KG1 (cell line): ENCODE results near the gene CLRN1.

ENCODE experiments used
- DNase-seq: peaks from one replicate; lab custom pipeline; 2025; lab: John Stamatoyannopoulos, UW

The CLRN1 gene

DNA sequence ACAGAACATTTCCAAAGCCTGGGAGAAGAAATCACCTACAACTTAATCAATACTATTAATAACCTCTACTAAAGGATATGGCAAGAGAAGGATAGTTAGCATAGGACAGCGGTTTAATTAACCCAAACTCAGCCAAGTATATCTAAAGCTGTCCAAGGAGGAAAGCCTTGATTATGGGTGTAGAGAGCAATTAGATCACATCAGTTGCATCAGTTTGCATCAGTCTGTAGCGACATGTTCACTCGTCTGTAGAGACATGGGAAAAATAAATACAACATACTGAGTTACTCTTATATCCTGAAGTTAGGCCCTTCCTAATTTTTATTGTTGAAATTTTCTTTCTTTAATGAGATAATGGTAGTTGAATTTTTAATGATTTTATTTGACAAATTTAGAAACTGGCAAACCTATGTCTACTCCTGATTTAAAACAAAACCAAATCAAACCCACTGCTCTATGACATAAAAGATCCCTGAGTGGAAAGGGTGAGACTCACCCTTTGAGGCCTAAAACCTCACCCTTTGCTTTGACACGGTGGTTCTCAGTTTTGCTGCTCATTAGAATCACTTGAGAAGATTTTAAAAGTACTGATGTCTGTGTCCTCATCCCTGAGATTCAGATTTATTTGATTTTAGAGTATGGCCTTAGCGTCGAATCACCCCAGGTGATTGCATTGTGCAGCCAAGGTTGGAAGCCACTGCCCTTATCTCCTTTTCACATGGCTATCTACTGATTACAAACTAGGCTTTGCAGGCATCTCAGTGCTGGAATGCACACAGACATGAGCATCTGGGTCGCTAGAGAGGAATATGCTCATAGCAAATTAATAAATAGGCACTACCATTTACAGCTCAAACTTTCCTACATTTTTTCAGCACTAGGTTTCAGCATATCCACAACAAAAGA lies 2.8 kb upstream of the CLRN1 start:
- no peak for DNase-seq

GRCh38 chr3:150970665-150971324 lies 1.7 kb downstream of the CLRN1 start:
- no peak for DNase-seq

- DNase-seq = no peak
Measured at GRCh38 chr3:150968341-150969035, 4.0 kb downstream of the CLRN1 start.

- no peak for DNase-seq
Measured at GRCh38 chr3:150965436-150965835, 7.1 kb downstream of the CLRN1 start.

DNA sequence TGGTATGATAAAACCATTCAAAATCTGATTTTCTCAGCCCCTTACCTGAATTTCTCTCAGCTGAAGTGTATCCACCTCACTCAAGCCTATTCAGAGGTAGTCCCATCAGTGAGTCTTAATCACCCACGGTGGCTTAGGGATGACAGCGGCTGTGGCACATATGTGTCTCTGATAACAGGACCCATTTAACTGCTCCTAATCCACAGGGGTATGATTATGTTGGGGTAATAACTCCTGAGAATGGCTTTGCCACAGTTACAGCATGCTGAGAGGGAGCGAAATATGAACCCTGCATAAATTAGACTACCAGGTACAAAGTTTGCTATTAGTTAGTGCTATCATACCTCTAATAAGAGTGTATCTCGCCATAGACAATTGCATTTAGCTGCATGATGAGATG lies 10.6 kb downstream of the CLRN1 start:
- no peak for DNase-seq

- no peak for DNase-seq
Measured at GRCh38 chr3:150960708-150961684, 11.5 kb downstream of the CLRN1 start.

- DNase-seq = no peak
Measured at GRCh38 chr3:150958683-150959082, 13.8 kb downstream of the CLRN1 start.

DNA sequence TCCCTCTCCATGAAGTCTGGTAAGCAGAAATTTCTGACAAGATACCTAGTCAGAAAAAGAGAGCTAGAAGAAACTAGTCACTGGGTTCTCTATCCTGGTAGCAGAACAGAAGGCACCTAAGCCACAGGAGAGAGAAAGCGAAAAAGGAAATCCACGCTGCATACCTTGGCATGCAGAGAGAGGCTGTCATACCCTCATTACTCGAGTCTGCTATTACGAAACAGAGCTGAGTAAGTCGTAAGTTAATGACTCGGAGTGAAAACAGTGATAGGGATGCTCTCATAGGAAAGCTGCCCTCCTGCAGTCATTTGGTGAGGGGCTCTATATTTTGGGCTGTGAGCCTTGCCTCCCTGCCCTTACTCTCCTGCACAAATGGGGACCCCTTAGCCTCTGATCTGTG lies 16.2 kb downstream of the CLRN1 start:
- DNase-seq = no peak

GRCh38 chr3:150951923-150952322 lies 20.6 kb downstream of the CLRN1 start:
- no peak for DNase-seq

GRCh38 chr3:150945226-150946032 lies 27.1 kb downstream of the CLRN1 start:
- no peak for DNase-seq

DNA sequence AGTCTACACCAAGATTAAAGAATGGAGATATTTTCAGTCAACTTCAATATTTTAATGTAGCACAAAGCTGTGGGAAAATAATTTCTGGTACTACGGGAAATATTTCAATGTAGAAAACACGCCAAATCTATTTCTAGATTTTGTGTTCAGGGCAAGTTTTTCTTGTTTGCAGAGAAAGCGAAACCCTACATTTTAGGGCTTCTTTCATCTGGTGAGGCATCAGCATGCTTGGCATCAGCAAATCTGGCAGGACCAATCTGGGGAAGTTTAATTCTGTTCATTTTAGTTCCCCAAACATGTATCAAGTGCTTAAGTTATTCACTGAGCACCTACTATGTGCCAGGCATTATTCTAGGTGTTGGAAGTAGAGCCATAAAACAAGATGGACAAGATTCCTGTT lies 30.3 kb downstream of the CLRN1 start:
- DNase-seq = no peak

DNA sequence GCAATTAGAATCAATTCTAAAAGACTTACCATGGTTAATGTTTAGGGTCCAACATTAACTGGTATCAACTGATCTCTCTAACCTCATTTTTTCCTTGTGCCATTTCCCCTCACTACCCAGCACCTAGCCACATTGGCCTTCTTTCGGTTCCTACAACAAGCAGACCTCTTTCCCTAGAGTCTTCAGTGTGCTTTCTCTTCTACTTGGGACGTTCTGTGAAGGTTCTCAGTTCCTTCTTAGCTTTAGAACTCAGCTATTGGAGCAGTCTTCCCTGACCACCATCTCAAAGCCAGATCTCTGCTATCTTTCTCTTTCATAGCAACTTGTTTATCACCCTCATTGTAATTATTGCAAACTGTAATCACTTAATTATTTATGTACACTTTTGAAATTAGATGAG lies 35.8 kb downstream of the CLRN1 start:
- no peak for DNase-seq

DNA sequence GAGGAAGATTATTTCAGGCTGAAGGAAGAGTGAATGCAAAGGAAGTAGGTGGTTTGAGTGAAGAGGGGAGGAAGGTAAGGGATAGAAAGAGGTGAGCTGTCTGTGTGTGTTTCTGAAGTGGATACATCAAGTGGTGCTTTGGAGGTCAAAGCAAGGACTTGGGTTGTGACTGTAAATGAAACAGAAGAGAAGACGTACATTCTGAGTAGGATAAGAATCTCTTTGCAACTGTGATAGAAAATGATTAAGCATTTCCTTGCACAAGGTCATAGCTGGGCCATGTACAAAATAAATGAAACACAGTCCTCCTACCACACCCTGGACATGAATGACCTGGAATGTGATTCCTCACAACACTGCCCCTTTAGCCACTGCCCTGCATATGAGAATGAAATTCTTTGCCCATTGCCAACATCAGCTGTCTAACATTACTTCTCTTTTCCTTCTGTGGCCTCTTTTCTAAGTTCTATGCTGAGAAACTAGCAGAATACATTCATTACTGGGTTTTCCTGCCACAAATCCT lies 39.0 kb downstream of the CLRN1 start:
- no peak for DNase-seq

DNA sequence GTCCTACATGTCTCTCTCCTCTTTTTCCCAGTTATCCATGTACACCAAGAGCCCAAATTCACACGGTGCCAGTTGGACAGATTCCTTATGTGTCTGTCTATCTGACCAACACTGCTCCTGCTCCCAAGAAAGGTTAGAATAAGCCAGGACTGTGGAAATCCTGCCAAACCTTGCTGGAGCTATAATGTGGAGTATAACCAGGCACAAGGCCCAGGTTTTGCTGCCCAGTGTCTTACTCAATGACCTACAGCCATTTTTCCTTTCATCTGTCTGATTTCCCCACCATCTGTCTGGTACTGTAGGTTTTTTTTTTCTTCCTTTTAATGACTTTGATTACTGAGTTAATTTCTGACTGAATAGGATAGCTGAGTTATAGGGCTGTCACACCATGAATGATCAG lies 40.8 kb downstream of the CLRN1 start:
- DNase-seq = no peak

DNA sequence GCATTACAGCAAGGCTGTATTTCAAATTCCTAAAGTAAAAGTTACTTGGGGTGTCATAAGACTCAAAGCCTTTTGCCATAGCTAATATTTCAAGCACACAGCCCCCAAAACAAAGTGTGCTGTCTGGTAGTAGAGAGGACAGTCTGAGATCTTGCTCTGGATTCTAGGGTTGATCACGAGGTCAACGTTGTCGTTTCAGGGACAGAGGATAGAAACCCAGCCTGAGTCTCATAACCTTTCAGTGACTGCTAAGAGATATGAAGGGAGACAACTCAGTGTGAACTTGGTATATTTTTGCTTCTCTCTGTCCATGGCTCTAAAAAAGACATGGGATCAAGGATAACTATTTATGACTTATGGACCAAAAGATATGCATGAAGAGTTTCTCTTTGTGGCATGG lies 41.7 kb downstream of the CLRN1 start:
- DNase-seq = no peak

DNA sequence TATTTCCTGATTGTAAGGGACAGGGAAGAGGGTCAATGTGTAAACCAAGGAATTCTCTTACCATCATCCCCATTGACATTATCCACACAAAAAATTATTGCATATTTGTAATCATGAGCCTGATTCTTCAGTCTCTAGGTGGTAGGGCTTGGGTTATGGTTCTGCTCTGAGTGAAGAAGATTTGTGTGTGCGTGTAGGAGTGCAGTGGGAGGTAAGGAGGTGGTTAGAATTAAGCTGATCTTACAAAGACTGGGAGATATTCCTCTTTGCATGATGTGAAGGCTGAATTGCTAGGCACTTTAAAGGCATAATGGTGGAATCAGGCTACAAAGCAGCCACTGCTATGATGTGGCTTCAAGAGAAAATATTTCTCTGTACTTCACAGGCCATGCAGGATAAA lies 44.3 kb downstream of the CLRN1 start:
- no peak for DNase-seq

- no peak for DNase-seq
Measured at GRCh38 chr3:150926328-150926727, 46.2 kb downstream of the CLRN1 start.

DNA sequence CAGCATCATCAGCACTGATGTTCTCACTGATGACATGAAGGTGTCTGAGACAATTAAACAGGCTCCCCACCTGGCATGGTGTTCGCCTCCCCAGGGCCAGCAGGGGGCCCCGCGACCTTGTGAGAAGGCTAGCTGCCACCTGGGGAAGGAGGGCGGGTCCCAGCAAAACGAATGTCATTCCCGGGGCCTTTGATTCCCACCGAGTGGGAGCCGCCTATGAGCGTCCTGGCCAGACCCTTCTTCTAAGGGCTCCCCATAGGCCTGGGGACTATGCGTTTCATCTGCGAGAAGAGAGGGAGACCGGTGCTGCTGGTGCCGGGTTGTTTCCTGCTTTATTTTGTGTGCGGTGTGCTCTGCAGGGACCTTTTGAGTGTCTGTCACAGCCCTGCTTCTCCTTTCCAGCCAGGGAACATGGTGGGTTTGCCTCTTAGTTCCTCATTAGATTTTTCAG lies 46.8 kb downstream of the CLRN1 start:
- DNase-seq = no peak

DNA sequence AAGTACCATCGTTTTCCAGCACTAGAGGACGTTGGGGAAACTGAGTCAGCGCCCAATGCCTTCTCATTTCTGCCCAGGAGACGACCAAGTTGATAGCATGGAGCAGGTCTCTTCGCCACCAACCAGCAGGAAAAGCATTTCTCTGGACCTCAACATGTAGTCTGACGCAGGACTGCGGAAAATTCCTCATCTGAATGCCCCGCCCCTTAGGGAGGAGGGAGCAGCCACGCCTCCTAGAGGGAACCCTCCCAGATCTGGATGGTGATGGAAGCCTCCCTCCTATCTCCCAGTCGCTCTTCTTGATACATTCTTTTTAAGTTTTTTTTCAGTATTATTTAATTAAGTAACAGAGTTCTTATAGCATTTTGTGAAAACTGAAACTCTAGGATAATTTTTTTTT lies 49.9 kb downstream of the CLRN1 start:
- DNase-seq = no peak

GRCh38 chr3:150921209-150921608 lies 51.3 kb downstream of the CLRN1 start:
- DNase-seq = no peak

DNA sequence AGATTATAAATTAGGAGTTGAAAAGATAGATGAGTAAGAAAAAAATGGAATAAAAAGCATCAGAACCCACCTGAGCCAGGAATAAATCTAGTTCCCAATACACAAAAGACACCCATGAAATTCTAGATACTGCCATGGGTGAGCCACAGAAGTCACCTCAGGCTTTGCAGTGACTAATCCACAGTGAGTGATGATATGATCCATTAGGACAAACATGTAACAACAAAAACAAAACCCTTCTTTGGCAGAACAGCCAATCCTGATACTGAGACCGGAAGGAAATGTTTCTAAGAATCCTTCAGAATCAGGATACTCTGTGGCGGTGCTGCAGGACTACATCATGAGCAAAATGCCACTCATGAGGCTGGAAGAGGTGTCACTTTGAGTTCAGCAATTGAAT lies 52.3 kb downstream of the CLRN1 start:
- no peak for DNase-seq
